ENCODE data around the gene FBRS.

The FBRS gene

DNA sequence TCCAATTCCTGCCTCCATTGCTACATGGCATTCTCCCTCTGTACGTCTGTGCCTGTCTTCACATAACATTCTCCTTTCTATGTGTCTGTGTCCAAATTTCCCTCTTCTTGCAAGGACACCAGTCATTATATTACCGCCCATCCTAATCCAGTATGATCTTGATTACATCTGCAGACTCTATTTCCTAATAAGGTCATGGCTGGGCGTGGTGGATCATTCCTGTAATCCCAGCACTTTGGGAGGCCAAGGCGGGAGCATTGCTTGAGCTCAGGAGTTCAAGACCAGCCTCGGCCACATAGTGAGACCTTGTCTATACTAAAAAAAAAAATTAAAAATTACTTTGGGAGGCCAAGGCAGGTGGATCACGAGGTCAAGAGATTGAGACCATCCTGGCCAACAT lies 12.5 kb upstream of the FBRS start:
- DNase-seq, result no peak

DNA sequence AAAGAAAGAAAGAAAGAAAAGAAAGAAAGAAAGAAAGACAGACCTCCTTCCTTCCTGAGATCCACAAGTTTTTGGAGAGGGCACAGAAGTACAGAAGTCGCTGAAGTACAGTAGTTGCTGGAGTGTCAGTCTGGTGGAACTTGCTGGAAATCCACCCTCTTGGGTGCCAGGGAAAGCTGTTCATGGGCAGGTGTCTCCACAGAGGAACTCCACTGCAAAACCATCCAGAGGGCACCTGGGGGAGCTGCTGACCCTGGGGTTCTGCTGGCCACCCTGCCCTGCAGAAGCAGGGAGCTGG lies 11.0 kb upstream of the FBRS start:
- no peak for DNase-seq

DNA sequence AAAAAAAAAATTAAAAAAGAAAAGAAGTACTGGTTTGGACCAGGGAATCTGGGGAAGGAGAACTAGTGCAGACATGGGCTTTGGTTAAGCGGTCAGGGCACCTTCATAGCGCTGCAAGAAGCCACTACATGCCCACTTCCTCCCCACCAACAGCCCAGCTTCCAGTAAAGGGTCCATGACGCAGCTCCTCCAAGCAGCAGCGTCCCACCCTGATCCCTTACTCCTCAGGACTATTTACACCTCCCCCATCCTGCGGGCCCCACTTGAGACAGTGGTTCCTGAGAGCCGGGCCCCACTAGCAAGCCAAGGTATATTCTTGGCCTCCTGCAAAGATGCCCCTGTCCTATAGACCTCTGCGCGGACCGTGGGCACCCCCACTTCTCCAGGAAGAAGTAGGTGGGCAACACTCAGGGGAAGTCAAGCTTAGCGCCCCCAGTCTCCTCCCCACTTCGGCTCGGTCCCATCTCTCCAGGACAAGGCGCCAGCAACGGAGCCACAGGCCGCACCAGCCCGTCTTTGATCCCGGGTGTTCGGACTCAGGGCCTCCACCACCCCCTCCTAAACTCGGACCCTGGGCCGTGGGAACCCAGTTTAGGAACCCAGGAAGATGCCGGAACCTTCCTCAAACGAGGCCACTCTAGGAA lies 8.4 kb upstream of the FBRS start:
- peak in 1 of 4 experiments; percentile 27 for DNase-seq

DNA sequence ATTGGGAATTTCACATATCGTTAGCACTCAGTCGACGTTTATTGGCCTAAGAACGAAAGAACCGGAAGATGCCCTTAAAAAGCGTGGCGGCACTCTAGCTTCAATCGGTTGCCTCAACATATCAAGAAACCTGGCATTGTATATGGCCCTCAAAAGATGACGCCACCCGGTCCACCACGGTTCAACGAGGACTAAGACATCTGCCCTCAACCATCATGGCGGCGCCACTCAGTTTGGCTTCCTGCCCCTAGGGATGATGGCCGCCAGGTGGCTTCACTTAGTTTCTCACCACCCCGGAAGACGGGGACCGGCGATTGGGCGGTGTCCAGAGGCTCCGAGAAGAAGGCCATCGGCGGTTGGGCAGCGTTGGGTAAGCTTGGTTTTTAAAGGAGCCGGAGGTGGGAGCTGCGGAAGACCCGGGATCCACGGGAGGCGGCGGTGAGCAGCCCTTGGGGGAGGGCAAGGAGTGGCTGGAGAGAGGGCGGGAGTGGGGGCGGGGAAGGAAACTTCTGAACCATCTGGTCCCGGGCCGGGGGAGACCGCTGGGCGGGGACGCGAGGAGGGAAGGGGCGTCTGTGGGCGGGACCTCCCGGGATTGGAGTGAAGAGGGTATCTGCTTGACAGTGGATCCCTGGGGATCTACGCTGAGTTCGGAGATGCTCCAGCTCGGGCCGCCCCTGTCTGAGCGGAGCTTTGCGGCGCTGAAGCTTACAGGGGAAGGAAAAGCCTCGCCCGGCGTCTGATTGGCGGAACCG lies 7.7 kb upstream of the FBRS start, which contains the start of gene PRR14:
Gene PRR14, plus strand, starts transcription at position 592 of the 755 bp plus-strand sequence. CDS start 686 bp downstream, outside the sequence.
- peak; percentile 90 to 97 (median 96) for DNase-seq

DNA sequence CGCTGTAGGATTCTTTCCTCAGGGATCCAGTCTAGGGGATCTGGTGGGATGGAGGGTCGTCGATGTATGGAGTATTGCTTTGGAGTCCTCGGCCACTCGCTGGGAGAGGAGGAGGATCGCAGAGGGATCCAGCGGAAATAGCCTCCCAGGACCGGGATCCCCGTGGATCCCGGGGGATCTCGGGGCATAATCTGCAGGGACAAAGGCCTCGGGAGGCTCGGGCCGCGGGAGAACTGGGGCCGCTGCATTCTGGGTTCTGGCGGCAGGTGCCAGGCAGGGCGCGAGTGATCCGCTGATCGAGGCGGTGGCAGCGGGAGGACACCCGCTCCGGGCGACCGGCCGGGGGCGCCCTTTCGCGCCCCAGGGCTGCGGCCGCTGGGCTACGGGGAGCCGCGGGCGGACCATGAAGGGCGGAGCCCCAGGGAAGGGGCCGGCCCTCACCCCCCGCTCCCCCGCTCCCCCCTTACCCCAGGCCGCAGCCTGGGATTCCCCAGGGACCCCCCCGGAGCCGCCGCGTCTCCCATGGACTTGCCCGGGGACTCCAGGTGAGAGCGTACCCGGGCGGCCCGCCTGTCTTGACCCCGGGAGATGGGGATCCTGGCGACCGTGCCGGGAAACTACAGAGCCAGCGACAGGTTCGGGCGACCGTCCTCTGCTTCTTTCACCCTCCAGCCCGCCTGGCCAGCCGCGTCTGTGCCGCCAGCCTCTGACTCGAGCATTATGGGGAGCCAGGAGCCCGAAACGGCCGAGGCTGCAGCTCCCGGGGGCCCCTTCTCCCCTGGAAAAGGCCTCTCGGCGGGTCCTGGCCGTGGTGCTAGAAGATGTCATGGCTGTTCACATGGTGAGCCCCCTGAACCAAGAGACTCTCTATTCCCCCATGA lies 6.9 kb upstream of the FBRS start:
- peak; percentile 49 to 66 (median 52) for DNase-seq

DNA sequence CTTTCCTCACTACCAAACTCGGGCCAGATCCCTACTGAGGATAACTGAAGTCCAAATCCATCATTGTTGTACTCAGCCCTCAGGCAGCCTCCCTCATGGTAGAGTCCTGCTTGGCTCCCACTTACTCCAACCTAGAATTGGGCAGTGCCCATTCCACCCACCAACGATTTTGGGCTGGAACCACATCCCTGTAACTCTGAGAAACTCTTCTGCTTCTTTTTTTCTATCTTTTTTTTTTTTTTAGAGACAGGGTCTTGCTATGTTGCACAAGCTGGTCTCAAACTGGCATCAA lies 6.3 kb upstream of the FBRS start:
- DNase-seq, result no peak

DNA sequence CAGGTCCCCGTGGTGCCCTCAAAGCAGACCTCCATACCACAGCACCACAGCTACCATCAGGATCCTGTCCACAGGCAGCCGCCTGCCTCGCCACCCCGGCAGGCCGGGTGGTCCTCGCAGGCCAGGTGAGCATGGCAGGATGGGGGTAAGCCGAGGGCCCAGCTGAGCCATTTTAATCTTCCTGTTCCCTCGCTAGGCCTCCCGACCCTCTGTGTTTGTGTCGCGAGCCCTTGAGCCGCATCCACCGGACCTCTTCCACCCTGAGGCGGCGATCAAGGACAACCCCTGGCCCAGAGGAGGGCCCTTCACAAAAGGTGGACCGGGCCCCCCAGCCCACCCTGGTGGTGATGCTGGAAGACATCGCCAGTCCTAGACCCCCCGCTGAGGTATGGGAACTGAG lies 5.5 kb upstream of the FBRS start:
- no peak for DNase-seq

DNA sequence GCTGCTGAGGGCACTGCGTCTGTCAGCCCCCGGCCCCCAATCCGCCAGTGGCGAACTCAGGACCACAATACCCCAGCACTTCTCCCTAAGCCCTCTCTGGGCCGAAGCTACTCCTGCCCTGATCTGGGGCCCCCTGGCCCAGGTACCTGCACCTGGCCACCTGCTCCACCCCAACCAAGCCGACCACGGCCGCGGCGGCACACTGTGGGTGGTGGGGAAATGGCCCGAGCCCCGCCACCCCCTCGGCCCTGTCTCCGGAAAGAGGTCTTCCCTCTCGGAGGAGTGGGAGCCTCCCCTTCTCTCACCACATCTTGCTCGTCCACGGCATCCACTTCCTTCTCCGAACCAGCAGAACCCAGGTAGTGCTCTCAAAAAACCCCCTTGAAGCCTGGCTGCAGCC lies 3.4 kb upstream of the FBRS start:
- DNase-seq, result no peak

DNA sequence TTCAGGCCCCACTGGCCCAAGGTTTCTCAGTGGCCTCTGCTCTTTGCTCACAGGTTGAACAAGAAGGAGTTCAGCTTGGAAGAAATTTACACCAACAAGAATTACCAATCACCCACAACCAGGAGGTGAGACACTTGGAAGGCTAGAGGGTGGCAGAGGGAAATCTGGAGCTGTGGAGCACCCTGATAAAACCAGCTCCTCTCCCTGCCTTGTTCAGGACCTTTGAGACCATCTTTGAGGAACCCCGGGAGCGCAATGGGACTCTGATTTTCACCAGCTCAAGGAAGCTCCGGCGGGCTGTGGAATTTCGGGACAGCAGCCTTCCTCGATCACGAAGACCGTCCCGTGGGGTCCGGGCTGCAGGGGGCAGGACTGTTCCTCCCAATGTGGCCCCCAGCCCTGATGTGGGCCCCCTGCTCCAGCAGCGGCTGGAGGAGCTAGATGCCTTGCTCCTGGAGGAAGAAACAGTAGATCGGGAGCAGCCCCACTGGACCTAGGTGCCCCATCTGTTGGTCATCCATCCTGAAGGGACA lies 2.4 kb upstream of the FBRS start:
- DNase-seq, result no peak

DNA sequence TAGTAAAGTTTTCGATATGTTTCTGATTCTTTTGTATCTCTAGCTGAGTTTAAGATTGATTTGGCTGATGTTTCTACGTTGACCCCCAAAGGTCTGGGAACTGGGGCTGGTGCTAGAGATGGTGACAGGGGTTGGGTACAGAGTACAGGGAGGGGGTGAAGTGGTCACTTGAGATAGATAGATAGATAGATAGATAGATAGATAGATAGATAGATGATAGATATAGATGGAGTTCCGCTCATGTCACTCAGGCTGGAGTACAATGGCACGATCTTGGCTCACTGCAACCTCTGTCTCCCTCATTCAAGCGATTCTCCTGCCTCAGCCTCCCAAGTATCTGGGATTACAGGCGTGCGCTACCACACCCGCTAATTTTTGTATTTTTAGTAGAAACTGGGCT lies 1.8 kb upstream of the FBRS start:
- no peak for DNase-seq

DNA sequence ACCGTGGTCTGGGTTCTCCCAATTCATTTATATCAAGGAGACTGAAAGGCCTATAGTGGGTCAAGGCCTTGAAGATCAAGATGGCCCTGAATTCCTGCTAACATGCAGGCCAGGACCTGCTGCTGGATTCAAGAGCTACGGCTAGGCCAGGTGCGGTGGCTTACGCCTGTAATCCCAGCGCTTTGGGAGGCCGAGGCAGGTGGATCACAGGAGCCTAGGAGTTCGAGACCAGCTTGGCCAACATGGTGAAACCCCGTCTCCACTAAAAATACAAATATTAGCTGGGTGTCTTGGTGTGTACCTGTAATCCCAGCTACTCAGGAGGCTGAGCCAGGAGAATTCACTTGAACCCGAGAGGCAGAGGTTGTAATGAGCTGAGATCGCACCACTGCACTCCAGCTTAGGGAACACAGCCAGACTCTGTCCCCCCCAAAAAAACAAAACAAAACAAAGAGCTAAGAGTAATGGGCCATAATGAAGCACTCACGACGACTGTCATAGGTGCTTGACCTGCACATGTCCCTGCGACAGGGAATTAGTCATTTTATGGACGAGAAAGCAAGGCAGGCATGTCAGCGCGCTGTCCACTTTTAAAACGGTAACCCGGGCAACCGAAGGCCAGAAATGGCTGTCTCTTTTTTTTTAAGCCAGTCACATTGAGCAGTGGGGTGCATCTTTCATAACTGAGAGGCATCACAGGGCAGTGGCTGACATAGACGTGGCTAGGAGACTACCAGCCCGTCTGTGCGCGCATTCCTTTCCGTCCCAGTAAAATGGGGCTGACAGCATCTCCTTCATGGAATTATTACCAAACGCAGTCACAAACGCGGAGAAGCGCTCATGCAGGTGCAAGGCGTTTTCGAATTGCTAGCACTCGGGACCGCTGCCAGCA lies 1.0 kb upstream of the FBRS start:
- DNase-seq, result no peak

DNA sequence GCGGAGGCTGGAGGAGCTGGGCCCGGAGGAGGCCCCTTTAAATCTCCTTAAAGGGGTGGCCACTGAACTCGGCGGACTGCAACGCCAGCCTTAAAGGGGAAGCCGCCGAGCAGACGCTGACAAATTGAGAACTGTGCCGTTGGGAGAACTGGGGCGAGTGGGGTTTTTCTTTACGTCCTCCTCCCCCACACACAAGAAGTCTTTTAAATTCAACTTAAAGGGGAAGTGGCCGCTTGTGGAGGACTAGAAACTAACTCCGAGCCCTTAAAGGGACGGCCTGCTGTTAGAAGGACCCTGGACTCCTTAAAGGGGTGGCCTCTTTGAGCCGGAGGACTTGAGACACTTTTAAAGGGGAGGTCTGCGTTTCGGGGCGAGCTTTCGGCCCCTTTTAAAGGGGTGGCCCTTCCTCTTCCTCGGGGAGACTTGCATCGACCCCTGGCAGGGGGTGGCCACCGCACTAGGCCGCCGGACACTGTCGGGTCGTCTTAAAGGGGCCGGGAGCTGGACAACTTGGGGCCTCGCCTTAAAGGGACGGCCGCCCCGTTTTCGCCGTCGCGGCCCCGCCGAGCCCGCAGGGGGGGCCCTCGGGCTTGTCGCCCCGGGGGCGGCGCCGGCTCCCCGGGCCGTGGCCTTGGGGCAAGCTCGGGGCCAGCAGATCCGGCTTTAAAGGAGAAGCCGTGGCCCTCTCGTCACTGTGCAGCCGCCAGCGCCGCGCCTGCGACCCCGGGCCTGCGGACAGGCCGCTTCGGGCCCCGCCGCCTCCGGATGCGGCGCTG lies 688 bp downstream of the FBRS start:
- DNase-seq, result peak in 3 of 4 experiments; percentile 61 to 71 (median 61)

DNA sequence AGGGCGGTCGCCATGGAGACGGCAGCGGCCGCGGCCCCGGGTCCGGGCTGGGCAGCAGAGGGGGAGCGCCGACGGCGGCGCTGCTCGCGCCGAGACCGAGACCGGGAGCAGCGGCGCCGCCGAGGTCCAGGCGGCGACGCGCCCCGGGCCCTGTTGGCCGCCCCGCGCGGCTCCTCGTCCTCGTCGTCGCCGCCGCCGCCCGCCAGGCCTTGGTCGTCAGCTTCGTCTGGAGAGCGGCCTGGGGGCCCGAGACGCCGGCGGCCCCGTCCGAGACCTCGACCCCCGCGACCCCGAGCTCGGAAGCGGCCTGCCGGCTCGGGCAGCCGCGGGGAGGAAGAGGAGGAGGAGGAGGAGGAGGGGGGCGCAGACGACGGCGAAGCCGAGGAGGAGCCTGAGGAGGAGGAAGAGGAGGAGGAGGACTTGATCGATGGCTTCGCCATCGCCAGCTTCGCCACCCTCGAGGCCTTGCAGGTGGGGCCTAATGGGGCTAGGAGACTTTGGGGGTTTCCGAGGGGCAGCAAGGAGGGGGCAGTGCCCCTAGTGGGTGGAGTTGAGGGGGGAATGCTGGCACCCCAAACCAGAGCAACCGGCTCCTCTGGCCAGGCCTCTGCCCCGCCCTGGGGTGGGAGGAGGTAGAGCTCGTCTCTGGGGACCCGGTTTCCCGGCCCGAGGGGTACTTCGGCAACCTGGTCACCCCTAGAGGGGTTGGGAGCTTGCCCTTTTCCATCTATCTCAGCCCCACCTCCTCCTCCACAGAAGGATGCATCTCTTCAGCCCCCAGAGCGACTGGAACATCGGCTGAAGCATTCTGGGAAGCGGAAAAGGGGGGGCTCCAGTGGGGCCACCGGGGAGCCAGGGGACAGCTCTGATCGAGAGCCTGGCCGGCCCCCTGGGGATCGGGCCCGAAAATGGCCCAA lies 1.5 kb downstream of the FBRS start:
- DNase-seq, result peak in 3 of 4 experiments; percentile 21 to 28 (median 24)

DNA sequence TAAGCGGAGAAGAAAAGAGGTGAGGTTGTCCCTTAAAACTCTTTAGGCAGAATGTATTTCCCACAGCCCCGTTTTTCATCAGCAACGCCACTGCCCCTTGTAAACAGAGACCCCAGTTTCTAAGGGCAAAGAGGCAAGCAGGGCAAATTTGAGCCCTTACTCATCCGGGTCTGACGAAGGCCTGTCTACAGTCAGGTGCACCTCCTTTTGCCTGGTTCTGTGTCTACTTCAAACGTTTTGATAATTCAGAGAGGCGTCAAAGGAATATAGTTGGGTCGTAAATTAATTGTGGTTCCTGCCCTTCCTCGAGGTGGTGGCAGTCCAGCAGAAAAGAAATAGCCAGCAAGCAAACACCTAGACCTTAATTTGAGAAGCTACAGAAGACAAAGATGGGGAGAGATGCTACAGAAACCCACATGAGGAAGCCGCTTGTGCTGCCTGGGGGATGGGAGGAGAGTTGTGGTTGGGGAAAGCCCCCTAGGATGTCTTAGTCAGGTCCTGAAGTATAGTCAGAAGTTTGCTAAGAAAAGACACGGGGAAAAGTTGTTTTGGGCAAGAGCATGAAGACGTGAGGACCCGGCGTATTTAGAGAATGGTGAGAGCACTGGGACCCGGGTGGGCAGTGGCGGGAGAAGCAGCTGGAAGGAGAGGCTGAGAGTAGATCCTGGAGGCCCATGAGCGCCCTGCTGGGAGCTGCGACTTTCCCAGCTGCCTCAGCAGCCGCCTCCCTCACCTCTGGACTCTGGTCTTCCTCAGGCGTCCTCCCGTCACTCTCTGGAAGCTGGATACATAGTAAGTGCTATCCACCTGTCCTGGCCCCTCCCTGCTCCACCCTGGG lies 2.4 kb downstream of the FBRS start:
- DNase-seq, result peak; percentile 31 to 54 (median 46)

DNA sequence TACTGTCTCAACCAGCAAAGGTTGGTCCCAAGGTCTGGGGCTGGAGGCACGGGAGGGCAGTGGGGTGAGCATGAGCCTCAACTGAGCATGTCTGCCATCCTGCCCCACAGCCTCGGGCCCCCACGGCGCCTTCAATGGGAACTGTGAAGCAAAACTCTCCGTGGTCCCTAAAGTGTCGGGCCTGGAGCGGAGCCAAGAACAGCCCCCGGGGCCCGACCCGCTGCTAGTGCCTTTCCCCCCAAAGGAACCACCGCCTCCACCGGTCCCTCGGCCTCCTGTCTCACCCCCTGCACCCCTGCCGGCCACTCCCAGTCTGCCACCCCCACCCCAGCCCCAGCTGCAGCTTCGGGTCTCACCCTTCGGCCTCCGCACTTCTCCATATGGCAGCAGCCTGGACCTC lies 4.2 kb downstream of the FBRS start:
- DNase-seq, result no peak

DNA sequence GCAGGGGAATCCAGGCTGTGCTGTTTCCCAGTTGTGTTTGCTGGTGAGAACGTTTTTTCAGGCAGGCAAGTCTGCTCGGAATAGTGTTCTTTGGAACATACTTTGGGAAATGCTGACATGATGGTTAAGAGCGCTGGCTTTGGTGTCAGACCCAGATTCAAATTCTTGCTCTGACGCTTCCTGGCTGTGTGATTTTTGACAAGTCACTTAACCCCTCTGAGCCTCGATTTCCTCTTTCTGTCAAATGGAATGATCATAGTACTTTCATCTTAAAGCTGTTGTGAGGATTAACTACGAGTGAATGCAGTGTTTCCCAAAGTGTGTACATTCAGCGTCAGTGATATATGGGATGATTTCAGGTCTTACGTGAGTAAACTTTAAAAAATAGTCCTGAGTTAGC lies 4.8 kb downstream of the FBRS start:
- no peak for DNase-seq

DNA sequence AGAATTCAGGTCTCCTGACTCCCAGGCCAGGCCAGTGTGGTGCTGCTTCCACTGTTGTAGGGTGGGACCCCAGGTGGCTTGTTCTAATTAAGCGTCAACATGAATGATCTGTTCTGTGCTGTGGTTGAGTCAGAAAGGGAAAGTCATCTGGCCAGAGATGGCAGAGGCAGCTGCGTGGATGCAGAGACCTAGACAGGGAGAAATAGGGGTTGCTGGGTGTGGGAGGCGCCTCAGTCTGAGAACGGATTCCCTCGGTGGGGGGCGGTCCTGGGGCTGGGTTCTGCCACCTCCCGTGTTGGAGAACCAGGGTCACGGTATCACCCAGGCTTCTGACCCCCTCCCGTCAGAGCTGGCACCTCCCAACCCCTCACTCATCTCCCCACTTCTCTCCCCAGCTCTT lies 5.6 kb downstream of the FBRS start:
- no peak for DNase-seq

DNA sequence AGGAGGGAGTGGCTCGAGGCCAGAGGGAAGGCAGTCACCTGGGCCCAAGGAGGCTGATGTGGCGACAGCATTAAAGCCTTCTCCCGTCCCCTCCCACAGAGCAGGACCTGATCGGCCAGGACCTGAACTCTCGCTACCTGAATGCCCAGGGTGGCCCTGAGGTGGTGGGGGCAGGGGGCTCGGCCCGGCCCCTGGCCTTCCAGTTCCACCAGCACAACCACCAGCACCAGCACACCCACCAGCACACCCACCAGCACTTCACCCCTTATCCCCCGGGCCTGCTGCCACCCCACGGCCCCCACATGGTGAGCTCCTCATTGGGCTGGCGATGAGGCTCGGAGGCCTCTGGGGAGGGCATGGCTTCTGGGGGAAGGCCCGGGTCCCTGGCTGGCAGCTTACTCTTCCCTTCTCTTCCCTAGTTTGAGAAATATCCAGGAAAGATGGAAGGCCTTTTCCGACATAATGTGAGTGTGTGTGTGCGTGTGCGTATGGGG lies 6.4 kb downstream of the FBRS start:
- DNase-seq, result no peak

DNA sequence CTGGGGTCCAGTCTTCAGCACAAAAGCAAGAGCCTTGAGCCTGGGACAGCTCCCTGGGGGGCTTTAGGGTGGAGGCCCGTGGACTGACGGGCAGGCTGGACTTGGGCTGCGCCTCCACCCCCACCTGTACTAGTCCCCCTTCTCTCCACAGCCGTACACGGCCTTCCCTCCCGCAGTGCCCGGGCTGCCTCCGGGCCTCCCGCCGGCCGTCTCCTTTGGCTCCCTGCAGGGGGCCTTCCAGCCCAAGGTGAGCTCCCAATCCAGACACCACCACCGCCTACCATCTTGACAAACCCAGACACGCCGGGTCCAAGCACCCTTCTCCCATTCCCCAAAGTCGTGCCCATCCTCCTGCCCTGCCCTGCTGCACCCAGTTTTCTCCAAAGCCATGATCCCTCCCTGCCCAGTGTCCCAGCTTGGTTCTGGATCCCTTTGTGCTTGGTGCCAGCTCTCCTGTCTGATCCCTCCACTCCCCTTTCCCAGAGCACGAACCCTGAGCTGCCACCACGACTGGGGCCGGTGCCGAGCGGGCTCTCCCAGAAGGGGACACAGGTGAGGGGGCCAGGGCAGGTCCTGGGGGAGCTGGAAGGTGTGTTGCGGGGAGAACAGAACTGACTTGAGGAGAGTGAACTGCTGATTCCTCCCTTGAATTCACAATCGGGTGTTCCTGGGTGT lies 7.1 kb downstream of the FBRS start:
- DNase-seq, result no peak

Measured in activated CD4-positive, CD25-positive, alpha-beta regulatory T cell (primary cell).